ENCODE results near the gene AOPEP.

GRCh38 chr9:94681508-94681907, 45.0 kb upstream of the AOPEP start:
- TF ChIP-seq CTCF (IDR thresholded peaks at IDR 0.05; ENCODE audit: low read length) (peak; percentile 86), EZH2 (IDR thresholded peaks at IDR 0.05; ENCODE audit: borderline replicate concordance, low read length) (no peak)

Data from OCI-LY1 (cell line).